ENCODE measurements around the gene ARHGEF10L.

ARHGEF10L gene

DNA sequence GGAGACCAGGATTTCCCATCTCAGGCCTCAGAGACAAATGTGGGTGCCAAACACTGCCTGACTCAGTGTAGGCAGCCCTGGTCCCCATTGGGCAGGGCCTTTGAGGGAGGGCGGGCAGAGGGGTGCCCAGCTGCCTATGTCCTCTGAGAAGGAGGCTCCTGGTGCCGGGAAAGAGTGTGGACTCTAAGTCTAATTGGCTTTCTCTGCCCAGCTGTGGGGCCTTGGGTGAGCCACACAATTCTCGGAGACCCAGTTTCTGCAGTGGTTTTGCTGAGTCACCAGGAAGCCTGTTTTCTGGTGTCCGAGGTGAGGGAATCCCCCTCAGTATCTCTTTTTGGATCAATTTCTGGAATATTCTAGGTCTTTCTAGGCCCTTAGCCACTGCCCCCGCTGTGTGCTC lies 180.4 kb downstream of the ARHGEF10L start:
- DNase-seq = no peak

DNA sequence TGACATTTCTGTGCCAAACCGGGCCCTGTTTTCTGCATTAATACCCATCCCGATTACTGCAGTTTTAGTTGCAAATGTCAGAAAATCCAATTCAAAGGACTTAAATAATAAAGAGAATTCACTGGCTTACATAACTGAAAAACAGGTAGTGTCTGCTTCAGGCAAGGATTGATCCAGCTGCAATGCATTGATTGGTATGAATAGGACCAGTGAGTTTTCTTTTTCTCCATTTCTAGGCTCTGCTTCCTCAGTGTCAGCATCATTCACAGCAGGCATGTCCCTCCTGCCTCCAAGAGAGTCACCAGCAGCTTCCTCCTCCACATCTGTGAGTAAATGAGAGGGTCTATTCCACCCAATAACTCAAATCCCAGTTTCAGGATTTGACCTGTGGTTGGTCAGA lies 181.9 kb downstream of the ARHGEF10L start:
- DNase-seq = no peak

DNA sequence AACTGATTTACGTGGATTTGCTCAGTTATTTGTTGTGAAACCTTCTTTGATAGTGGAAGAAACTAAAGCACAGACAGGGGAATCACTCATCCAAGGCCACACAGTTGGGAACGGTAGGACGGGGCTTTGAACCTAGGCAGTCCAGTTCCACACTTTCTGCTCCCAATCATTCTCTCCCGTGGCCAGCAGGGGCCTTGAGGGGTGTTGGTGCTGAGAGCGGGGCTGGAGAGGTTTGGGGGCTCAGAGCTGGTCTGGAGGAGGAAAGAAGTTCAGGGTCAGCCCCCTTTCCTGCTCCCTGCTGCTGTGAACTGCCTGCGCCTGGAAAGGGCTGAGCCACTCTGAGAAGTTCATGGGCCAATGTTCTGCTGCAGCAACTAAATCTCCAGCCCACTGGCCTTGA lies 184.2 kb downstream of the ARHGEF10L start:
- DNase-seq = no peak

DNA sequence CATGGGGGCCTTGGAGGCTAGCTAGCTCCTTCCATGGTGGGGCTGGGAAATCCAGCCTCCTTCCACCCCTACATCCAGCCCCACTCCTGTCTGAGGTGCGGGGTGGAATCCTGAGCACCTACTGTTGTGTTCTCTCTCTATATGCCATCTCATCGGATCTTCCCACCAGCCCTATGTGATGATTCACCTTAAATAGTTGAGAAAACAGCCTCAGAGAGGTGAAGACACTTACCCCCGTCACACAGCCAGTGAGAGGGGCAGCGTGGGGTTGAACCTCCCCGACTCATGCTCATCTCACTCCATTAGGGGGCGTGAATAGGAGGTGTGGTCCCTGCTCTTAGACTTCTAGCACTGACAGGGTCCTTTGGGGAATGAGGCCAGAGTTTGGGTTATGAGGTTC lies 184.7 kb downstream of the ARHGEF10L start:
- no peak for DNase-seq

DNA sequence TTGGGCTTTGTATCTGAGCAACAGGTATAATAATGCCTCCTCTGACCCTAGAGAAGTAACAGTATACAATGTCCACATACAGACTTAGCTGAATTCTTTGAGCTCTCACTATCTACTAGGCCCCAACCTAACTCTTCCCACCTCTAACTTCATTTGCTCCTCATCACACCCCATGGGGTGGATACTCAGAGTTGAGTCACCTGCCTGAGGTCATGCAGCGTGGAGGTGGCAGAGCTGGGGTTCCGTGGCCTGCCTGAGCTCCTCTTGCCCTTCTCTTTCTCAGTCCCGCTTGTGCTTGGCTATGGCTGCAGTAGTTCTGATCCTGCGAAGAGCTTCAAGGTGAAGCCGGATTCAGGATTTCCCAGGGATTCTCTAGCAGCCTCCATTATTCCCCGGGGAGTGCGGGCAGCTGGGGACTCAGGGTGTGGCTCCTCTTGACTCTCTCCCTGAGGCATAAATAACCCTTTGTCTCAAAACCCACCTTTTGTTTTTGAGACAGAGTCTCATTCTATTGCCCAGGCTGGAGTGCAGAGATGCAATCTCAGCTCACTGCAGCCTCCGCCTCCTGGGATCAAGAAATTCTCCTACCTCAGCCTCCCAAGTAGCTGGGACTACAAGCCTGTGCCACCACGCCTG lies 185.7 kb downstream of the ARHGEF10L start:
- no peak for DNase-seq

DNA sequence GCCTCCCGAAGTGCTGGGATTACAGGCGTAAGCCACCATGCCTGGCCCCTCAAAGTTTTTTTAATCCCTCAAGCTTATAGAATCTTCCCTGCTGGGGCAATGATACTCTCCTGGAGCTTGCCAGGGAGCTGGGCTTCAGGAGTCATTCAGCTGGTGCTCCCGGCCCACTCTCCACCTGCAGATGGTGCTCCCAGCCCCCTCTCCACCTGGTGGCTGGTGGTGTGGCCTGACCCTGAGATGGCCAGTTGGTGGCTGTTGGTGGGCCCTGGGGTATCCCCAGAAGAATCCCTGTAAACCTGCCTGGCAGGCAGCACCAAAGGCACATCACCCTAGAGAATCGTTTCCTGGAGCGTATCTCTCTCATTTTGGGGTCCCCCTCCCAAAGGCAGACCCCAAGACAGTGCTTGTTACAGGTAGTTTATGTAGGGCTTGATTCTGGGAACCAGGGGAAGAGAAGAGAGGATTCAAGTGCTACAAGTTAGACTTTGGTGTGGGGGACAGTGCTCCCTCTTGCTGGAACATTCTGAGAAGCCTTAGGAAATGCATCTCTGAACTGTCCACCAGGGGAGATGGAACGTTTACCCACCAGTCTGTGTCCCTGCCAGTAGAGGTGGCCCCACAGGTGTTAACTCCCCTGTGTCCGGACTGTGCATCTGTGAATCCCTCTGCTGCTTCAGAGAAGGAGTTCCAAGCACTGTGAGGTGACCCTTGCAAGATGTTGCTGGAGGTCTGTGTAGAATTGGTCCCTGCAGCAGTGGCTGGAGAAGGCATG lies 186.5 kb downstream of the ARHGEF10L start:
- no peak for DNase-seq

DNA sequence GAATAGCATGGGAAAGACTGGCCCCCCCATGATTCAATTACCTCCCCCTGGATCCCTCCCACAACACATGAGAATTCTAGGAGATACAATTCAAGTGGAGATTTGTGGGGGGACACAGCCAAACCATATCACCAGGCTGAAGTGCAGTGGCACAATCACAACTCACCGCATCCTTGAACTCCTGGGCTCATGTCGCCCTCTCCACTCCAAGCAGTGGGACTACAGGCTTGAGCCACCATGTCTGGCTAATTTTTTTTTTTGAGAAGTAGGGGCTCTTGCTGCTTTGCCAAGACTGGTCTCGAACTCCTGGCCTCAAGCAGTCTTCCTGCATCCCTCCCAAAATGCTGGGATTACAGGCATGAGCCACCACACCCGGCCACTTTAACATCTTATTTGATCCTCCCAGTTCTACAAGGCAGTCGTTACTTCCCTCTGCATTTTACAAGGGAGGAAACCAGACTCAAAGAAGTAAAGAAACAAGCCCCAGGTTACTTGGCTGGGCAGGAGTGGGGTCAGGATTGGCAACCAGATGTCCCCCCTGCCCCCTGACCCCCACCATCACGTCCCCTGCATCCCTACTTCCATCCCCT lies 188.7 kb downstream of the ARHGEF10L start:
- no peak for DNase-seq

DNA sequence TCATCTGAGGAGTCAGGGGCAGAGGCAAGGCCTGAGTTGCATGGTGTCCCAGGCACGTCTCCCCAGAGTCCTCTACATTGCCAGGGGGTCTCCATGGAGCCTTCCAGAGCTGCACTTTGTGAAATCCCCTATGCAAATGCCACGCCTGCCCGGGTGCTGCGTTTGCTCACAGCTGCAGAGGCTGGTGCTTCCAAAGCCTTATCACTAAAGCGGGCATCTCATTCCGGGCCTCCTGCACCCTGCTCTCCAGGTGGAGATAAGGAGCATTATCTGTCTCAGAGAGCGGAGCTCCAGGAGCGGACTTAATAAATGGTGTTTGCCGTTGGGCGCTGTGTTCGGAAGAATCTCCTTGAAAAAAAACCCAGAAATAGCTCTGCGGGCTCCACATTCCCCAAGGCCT lies 189.8 kb downstream of the ARHGEF10L start:
- no peak for DNase-seq

DNA sequence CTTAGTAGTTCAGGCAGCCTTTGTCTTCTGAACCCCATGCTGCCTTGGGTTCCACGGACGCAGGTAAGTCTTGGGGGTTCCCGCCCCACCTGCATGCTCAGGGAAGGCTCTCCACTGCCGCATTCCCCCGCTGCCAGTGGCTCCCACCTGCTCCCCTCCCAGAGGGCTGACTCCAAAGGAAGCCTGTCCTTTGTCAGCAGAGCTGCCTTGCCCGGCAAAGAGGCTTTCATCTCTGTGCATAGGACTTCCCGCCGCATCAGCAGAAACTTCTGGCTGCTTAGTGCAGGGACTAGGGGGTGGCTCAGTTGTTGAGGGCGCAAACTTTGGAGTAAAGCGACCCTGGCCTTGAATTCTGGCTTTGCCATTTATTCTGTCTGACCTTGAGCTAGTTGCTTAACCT lies 190.4 kb downstream of the ARHGEF10L start:
- no peak for DNase-seq

DNA sequence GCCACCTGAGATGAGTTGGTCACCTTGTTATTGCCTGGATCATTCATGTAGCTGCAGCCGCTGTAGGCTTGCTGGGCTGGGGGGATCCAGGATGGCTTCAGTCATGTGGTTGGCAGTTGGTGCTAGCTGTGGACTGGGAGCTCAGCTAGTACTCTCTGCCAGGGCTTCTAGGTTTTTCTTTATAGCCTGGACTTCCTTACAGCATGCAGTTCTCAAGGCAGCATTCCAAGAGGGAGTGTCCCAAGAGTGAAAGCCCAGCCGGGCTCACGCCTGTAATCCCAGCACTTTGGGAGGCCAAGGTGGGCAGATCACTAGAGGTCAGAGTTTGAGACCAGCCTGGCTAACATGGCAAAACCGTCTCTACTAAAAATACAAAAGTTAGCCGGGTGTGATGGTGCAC lies 192.0 kb downstream of the ARHGEF10L start:
- no peak for DNase-seq

DNA sequence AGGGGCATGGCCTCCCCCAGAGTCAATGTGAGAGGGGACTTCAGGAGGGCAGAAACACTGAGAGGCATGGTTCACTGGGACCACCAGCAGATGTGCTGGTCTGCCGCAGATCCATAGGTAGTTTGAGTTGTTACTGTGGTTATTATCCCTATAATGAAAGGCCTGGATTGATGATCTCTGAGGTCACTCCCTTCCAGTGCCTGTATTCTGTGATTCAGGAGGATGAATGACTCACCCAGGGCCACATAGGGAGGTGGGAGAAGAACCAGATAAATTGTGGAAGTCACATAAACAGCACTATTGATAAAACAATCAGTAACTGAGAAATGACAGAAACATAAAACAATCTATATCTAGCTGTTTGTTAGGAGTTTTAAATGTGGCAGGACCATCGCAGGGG lies 193.0 kb downstream of the ARHGEF10L start:
- DNase-seq = no peak

DNA sequence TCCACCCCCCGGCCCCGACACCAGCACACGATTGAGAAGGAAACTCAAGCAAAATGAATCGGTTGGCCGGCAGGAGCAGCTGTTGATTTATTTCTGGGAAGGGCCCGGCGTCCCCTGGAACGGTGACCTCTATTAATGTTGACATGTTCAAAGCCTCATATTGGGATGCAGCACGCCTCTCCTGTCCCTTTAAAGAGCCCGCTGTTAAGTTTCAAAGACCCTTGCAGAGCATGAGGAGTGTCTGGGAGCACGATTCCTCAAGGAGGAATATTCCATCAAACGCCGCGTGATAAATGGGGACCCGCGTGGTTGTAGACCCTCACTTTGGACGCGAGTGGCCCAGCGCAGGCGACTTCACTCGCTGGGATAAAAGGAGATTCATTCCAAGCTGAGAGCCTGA lies 194.2 kb downstream of the ARHGEF10L start:
- DNase-seq = no peak

DNA sequence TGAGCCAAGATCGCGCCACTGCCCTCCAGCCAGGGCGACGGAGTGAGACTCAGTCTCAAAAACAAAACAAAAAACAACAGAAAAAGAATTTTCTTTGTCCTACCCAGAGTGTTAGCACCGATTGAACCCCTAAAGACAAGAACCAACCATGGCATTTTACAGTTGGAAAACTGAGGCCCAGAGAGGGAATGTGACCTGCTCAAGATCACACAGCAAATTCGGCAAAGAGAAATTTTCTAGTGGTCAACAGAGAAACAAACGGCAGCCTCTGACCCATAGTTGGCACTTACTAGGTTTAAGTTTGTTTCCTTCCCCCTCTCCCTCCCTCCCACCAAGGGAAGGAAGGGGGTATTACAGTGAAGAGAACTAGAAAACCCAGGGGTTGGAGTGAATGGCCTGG lies 195.1 kb downstream of the ARHGEF10L start:
- no peak for DNase-seq

DNA sequence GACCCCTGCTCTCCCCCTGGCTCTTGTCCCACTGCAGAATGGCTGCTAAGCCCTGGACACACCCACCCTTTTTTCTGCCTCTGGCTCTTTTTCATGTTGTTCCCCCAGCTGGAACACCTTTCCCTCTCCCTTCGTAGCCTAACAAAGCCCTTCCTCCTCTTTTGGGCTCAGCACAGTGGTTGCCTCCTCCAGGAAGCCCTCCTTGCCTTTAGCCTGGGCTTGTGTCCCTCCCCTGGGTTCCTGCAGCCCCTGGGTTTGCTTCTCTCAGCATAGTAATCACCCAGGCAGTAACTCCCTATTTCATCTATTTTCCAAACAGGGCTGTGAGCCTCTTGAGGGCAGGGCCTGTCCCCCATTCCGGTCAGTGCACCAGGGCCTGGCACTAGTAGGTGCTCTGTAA lies 195.8 kb downstream of the ARHGEF10L start:
- no peak for DNase-seq

DNA sequence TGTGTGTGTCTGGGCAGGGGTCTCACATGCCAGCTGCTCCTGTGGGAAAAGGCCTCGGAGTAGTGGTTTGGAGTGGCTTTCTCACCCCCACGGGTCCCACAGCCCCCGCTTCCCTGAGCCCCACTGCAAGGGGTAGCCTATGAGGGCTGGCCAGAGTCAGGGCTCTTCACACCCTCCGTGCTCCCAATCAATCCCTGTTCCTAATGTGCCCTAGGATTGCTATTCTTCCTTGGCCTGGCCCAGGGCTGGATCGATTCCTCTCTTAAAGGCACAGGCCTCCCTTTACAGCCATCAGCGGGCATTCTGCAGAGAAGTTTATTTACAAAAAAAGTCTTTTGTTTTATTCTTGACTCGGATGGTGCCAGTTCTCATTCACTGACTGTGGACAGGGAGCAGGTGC lies 196.3 kb downstream of the ARHGEF10L start:
- no peak for DNase-seq

DNA sequence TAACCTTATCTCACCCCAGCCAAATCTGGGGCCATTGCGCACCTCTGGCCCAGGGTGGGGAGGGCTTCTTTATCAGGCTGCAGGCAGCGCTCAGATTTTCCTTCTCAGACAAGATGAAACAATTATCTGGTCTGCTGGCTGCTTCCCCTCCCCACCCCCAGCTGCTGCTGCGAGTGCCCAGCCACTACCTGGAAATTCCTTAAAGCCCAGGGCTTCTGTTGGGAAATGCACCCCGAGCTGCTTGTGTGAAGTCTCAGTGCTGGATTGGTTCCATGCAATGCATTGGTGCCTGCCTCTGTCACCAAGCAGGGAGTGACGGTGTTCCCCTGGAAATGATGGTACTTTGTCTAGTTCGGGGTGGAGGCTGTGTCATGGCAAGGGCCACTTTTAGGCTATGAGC lies 197.1 kb downstream of the ARHGEF10L start:
- DNase-seq = no peak

DNA sequence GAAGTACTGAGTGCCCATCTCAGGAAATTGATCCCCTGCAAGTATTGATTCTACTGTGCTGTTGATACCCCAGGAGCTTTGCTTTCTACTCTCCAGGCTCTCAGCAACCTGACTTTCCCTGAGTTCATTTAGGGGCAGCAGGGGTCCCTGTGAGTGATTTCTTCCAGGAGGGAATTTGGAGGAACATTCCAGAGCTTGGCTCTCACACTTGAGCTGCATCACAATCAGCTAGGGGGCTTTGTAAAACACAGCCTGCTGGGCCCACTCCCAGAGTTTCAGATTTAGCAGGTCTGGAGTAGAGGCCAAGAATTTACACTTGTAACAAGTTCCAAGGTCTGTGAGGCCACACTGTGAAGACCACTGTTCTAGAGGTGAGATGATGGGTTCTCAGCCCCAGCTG lies 199.6 kb downstream of the ARHGEF10L start:
- DNase-seq = no peak

DNA sequence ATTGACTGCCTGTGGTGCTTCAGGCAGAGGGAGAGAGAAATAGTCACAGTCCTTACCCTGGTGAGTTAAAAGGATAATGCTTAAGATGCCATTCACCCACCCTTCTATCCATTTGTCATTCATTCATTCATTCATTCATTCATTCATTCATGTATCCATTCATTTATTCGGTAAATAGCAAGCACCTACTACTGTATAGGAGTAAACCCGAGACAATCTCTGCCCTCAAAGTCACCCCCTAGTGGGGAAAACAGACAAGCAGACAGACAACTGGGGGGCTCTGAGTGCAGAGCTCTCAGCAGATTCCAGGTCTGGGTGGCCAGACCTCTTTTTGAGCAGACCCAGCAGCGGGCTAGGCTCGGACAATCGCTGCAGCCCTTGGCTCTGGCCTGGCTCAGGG lies 201.6 kb downstream of the ARHGEF10L start:
- DNase-seq = no peak

DNA sequence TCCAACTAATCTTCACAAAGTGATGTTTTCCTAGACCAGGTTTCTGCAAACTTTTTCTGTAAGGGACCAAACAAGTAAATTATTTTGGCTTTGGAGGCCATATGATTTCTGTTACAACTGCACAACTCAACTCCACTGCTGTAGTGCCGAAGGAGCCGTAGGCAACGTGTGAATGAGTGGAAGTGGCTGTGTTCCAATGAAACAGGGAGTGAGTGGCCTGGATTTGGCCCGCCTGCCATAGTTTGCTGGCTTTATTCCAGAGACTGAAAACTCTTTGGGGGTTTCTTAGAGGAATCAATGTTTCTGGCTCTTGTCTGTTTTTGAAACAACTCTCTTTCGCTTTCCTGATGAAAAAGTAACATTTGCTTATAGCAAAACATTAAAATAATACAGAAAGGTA lies 203.1 kb downstream of the ARHGEF10L start:
- no peak for DNase-seq

DNA sequence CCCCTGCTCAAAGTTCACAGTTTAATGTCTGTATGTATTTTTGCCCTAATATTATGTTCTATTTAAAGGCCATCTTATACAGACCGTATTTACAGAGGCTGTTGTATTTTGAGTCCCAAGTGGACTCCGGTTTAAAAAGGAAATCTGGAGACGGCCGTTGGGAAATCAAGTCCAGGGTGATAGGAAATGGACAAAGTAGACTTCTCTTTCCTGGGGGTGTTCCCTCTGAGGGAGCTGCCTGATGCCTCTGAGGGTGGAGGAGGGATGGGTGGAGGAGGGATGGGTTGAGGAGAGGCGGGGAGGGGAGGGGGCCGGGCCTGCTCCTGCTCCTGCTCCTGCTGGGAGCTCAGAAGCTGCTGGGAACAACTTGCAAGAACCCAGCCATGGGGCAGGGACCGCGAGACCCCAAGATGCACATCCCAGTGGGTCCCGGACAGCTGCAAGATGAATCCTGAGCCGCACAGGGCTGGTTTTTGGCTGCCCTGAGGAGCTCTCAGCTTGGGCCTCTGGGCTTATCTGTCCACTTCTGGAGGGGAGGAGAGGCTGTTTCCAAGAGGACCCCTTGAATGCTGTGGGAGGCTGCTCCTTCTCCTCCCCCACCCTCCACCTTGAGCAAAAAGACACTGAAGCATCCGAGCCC lies 203.6 kb downstream of the ARHGEF10L start:
- no peak for DNase-seq

DNA sequence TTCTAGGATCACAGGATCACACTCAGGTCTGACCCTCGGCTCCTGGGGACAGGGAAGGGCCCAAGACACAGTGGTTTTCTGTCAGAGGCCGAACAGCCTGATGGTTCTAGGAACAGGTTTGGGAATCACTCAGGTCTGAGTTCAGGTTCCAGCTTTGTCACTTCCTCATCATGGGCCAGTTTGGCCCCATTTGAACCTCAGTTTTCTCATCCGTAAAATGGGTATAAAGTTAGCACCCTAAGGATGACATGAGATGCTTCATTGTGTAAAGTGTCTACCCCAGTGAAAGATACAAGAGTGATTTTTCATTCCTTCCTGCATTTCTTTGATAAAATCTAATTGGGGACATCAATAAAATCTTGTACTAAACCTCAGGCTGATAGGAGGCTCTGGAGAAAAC lies 204.4 kb downstream of the ARHGEF10L start:
- no peak for DNase-seq

DNA sequence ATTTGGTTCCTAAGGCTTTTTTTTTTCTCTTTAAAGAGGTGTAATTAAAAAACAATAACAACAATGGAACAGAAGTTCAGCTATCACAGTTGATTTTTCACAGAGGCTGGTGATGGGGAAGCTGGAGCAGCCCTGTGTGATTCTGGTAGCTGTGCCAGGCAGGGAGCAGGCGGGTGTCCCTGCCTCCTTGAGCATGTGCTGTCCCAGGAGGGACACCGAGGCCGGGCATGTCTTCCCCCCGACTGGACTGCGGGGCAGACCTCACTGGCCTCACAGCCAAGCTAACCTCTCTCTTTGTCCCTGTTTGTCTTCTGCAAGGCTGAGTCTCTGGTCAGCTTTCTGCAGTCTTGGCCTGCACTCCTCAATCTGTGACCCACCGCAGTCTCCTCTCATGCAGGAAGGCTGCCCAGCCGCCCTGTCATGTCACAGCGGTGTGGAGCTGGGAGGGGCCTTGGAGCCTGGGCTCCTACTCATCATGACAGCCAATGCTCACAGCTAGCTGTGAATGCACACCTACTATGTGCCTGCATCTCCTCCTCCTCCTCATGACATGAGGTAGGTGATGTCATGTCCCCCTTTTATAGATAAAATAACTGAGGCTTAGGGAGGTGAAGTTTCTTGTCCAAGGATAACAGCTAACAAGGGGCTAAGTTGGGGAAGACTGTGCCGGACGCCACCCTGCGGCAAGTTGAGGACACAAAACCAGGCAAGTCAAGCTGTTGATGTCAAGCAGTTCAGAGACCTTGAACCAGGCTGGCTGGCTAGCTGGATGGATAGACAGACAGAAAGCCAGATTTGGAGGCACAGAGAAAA lies 205.4 kb downstream of the ARHGEF10L start:
- DNase-seq = no peak

DNA sequence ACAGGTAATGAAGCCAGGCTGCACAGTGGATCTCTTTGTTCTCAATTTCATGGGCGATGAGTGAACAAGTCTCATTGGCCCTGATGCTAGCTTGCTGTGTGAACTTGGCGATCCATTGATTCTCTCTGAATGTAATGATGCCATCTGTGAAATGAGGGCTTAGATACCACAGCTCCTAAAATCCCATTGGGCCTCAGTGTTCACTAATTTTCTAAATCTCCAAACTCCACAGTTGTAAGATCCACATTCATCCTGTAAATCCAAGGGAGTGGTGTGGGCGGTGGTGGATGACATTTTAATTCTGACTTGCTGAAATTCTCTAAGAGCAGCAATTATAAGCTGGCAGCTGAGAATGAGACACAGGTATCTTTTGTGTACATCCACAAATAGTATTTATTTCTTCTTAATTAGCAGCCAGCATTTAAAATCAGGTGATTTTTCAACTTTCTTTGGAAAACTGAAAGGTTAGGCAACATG lies 206.0 kb downstream of the ARHGEF10L start:
- no peak for DNase-seq
